Stimulated activated CD4-positive, alpha-beta T cell treated with anti-CD3 and anti-CD28 coated beads, Interleukin-1b, Interleukin-23, amount 100 ng/mL, for 48 hours (primary cell): Measurements from ENCODE around the gene MYOM3.
"Not testable (repeated sequence)": the region's sequence is repeated elsewhere in the genome, so short reads cannot be mapped to it uniquely, and the experiment has no call there.

Experiments used
- DNase-seq: peaks from one replicate; pipeline ENCODE4 v3.0.0-alpha.2; 2020

Gene MYOM3

DNA sequence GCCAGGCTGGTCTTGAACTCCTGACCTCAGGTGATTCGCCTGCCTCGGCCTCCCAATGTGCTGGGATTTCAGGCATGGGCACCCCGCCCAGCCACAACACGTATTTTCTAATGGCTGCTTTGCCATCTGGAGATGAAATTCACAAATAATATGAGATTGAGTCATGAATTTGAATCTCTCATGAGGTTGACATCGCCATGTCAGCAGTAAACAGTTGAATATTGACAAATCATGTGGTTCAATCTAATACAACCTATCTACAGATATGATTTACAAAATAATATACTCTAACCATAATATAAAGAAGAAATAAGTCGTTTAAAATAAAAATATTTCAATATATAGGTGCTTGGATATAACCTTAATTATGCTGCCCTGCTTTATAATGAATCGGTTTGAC, 42.1 kb downstream of the MYOM3 start:
- DNase-seq = no peak

DNA sequence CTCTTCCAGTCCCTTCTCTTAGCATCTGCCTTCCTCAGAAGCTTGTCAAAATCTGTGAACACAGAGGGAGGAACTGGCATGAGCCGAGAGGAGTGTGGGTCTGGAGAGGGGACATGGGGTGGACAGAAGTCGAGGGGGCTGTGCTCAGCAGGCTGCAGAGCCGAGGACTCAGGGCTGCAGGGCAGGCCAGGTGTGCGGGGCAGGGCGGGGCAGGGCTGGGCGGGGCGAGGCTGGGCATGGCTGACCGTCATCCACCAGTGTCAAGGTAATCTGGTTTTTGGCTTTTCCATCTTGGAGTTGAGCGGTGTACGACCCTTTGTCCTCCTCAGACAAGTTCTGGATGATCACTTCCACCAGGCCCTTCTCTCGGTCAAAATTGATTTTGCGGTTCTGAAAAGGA, 44.0 kb downstream of the MYOM3 start:
- DNase-seq = no peak

DNA sequence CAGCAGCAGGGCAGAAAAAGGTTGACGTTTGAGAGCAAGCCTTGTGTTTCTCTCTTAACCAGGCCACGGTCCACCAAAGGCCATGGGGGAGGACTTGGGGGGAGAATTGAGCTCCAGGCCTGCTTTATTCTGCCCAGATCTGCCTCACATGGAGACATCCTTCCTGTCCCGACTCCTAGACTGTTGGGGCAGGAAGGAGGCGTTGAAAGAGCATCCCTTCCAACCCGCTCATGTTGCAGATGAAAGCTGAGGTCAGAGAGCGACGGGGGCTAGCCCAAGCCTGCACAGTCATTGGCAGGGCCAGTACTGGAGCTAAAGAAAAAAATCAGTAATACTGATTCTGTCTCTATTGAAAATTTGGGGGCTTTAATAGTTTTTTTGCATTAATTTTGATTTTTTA, 46.6 kb downstream of the MYOM3 start:
- no peak for DNase-seq

DNA sequence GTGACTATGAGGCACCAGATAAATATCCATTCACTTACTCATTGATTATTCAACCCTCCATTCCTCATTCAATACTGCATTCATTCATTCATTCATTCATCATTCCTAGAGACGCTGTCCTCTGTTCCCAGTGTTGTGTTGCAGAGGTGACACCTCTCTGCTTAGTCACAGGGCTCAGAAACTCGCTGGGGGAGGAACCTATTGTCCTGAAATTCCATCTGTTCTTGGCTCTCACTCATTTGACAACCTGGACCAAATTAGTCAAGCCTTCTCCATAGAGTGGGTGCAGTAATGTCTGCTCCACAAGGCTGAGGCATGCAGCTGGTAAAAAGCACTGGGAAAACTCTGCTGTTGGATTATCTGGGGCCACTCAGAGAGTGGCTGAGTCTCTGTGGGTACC, 49.7 kb downstream of the MYOM3 start:
- no peak for DNase-seq

DNA sequence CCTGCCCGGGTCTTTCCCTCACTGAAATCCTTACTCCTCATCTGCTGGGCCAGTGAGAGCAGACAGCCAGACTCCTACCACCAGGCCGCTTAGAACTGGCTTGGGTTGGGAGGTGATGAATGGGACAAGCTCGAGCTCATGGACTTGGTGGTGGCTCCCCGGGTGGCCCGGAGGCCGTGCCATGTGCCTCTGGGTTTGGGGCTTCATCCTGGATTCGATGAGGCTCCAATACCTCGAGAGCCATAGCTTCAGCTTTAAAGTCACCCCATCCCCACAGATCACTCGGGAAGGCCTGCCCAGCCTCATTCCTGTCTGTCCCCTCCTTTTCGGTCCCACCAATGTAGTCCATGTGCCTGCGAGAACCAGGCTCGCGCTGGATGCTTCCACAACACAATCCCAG, 51.5 kb downstream of the MYOM3 start:
- no peak for DNase-seq

DNA sequence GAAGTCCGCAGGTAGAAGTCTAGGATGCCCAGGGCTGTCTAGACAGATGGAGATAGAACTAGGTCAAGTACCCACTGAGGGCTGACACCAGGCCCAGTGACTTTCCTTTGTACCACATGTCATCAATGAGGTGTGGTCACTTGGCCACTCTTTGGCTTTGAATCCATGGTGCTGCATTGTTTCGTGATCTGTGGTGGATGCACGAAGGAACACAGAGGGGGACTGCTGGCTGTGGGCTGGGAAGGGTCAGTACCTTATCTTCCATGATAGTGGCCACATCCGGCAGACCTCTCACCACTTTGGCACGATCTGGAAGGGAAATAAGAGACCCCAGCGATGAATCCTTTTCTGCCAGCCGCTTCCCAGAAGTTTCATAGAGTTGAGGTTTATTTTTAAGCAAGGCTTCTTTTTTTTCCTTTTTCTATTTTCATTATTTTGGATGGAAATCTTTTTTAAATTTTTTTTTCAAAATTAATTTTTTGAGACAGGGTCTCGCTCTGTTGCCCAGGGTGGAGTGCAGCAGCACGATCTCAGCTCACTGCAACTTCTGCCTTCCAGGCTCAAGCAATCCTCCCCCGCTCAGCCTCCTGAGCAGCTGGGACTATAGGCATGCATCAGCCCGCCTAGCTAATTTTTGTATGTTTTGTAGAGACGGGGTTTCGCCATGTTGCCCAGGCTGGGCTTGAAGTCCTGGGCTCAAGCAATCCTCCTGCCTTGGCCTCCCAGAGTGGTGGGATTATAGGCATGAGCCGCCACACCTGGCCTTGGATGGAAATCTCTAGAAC, 53.1 kb downstream of the MYOM3 start:
- no peak for DNase-seq

DNA sequence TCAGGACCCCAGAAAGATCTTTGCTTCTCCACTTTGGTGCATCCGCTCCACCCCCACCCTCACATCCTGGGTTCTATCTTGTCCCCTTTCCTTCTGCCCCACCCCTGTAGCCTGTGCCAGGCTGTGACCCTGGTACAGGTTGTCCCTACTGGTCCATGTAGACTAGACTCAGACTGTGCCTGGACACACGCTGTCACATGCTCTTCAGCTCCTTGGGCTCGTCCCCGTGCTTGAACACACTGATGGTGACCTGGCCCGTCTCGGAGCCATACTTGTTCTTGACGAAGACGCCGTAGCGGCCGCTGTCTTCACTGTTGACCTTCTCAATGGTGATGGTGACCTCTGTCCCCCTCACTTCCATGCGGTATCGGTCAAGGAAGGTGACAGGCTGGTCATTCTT, 54.8 kb downstream of the MYOM3 start:
- DNase-seq = no peak

DNA sequence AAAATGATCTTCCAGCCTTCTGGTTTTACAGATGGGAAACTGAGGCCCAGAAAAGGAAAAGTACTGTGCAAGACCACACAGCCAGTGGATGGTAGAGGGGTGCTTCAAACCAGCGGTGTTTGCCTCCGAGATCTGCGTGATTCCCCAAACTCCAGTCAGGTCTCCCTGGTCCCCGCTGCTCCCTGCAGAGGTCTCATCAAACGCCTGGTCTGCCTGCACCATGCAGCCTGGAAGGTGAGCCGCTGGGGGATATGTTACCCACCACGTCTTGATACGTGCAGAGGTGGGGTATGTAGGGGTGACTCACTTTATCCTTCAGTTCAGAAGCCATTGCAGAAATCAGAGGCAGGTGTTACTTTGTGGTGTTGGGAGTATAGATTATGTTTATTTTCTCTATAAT, 56.3 kb downstream of the MYOM3 start:
- no peak for DNase-seq

DNA sequence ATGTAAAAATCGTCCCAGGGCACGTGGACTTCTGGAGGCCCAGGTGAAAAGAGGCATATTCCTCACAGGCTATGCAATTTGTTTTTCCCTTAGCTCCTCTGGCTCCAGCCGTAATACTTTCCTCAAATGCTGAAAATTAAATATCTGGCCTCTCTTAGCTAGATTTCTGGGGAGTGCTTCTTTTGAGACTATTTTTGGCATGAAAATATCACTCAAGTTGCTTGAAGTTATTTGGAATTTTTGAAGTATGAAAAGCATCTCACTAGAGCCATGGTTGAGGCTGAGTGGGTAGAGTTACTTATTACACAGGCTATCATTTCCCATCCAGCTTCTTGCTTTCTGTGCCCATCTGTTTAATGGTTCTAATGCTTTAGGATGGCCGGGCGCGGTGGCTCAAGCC, 59.7 kb downstream of the MYOM3 start:
- no peak for DNase-seq

DNA sequence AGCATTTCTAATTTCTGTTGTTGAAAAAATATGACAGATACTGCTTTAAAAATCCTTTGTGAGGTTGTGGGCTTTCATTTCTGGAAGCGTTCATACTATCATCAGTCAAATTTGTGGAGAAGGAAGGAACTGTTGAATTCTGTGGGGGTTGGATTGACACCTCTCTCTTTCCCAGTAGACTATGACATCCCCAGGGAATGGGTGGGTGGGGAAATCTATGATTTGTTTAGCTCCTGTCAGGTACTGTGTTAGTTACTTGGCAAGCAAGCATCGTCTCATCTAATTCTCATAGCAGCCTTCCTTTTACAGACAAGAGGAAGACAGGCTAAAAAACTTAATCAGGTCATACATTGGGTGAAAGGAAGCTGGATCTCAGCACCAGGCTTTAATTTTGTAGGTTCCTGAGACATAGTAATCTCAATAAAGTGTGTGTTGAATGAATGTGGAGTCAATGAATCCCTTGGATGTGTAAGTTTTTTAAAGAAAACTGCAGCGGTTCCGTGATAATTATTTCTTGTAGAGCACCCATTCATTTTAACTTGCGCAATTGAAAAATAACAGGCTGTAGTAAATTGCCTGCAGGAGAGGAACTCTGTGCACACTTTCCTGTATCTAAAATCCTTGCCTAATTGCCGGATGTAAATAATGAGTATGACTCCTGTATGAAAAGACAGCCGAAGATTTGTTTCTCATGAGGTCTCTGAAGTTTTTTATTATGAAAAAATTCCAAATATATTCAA, 60.6 kb downstream of the MYOM3 start:
- DNase-seq = no peak

DNA sequence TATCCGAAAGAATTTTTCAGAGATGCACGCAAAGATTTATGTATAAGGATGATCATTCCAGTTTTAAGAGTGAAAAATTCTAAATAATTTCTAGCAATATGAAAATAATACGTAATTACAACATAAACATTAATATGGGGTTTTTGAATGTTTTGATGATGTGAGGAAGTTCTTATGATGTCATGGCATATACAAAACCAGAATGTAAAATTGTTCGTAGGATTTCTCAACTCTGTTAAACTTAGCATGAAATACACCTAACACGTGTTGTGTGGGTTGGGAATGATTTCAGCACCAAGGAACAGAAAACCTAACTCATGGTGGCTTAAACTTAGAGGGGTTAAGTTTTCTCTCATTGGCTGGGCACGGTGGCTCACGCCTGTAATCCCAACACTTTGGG, 62.2 kb downstream of the MYOM3 start:
- no peak for DNase-seq

DNA sequence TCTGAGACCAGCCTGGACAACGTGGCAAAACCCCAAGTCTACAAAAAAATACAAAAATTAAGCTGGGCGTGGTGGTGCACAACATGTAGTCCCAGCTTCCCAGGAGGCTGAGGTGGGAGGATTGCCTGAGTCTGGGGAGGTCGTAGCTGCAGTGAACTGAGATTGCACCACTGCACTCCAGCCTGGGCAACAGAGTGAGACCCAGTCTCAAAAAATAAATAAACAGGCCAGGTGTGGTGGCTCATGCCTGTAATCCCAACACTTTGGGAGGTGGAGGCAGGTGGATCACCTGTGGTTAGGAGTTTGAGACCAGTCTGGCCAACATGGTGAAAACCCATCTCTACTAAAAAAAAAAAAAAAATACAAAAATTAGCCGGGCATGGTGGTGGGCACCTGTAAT, 63.0 kb downstream of the MYOM3 start:
- not testable (repeated sequence) for DNase-seq

DNA sequence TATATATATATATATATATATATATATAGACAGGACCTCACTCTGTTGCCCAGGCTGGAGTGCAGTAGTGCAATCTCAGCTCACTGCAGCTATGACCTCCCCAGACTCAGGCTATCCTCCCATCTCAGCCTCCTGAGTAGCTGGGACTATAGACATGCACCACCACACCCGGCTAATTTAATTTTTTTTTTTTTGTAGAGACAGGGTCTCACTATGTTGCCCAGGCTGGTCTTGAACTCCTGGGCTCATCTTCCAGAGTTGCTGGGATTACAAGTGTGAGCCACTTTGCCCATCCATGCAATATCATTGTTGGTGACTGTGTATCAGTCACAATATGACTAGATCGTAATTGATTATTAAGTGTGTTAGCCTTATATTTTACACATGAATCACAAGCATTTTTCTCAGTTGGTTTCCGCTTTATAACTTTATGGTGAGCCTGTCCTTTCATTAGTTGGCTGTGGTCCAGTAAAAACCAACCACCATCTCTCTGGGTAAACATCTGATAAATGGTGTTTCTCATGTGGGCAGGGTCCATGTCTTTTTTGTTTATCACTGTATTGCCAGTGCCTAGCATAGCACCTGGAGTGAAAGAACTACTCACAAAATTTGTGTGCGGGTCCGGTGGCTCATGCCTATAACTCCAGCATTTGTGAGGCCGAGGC, 63.6 kb downstream of the MYOM3 start:
- no peak for DNase-seq

DNA sequence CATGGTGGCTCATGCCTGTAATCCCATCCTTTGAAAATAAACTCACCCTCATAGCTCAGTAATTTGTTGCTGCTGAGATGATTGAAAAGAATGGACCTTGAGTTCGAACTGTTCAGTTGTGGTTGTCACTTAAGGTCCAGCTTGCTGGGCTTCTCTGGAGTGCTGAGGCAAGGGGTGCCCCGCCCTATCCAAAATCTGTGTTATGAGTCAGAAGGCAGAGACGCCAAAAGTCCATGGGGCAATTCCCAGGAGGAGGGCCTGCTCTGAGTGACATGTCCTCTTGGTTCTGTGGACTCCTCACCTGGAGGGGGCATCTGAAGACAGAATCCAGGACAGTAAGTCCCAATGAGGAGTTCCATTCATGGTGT, 64.8 kb downstream of the MYOM3 start:
- no peak for DNase-seq

DNA sequence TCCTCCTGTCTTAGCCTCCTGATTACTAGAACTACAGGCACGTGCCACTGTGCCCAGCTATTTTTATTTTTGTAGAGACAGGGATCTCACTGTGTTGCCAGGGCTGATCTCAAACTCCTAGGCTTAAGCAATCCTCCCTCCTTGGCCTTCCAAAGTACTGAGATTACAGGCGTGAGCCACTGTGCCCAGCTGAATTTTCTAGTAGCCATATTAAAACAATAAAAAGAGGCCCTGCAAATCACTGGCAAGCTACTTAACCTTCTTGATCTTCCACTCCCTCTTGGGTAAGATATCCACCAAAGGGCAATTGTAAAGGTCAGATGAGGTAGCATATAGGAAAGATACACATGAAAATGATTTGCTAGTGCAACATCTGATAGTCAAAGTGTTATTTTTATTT, 66.2 kb downstream of the MYOM3 start:
- DNase-seq = no peak

DNA sequence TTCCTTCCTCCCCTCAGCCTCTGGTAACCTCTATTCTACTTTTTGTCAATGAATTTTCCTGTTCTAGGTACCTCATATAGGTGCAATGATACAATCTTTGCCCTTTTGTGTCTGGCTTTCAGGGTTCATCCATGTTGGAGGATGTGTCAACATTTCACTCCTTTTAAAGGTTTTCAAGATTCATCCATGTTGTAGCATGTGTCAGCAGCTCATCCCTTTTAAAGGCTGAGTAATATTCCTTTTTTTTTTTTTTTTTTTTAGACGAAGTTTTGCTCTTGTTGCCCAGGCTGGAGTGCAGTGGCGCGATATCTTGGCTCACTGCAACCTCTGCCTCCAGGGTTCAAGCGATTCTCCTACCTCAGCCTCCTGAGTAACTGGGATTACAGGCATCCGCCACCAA, 67.3 kb downstream of the MYOM3 start:
- not testable (repeated sequence) for DNase-seq

DNA sequence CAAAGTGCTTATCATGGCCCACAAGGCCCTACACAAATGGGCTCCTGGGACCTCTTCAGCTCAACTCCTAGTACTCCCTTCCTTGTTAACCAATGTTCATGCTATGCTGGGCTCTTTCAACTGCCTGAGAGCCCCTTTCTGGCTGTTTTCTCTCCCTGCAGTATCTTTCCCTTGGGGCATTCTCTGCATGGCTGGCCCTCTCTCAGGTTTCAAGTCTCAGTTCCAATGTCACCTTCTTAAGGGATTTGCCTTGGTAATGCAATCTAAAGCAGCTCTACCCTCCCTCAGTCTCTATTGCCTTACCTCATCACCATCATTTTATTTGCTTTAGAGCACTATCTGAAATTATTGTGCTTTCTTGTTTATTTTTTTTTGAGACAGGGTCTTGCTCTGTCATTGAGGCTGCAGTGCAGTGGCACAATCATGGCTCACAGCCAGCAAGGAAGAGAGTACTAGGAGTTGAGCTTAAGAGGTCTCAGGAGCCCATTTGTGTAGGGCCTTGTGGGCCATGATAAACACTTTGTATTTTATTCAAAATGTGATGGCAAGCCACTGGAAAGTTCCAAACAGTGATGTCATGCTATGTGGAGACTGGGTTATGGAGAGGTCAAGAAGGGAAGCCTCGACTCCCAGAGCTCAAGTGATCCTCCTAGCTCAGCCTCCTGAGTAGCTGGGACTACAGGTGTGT, 68.4 kb downstream of the MYOM3 start:
- DNase-seq = no peak

DNA sequence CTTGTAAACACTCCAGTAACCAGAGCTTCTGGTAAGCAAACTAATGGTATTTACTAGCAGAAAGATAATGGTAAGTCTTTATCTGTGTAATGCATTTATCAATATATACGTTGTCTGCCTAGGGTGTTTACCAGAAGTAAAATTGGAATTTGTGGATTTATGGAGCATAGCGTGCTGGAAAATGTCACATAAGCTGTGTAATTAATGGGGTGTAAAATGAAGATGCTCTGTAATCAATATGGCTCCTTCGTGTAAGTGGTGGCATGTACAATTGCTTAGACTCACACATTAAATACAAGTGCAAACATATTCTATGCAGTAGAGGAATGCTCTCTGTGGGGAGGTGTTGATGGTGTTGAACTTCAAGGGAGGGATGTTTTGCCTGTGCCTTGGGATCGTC, 69.6 kb downstream of the MYOM3 start:
- DNase-seq = no peak

DNA sequence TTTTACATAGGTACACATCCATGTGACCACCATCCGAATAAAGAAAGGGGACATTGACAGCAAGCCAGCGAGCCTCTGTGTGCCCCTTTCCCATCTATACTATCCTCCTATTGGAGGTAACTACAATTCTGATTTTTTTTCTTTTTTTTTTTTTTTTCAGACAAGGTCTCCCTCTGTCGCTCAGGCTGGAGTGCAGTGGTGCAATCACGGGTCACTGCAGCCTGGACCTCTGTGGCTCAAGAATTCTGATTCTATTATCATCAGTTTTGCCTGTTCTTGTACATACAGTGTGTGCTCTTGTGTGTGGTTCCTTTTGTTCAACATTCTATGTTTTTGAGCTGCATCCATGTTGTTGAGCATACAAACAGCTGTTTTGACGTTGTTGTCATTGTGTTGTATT, 75.8 kb downstream of the MYOM3 start:
- DNase-seq = no peak

DNA sequence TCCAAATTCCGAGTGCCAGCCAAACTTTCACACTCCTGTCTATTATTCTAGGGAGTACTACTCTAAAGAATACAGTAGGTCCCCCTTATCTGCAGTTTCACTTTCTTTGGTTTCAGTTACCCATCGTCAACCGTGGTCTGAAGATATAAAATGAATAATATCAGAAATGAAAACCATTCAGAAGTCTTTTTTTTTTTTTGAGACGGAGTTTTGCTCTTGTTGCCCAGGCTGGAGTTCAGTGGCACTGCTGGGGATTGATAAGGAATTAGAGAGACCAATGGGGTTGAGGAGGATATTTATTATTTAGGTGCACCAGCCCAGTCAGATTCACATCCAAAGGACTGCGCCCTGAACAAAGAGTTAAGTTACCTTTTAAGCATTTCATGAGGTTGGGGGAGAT, 79.0 kb downstream of the MYOM3 start:
- DNase-seq = no peak

DNA sequence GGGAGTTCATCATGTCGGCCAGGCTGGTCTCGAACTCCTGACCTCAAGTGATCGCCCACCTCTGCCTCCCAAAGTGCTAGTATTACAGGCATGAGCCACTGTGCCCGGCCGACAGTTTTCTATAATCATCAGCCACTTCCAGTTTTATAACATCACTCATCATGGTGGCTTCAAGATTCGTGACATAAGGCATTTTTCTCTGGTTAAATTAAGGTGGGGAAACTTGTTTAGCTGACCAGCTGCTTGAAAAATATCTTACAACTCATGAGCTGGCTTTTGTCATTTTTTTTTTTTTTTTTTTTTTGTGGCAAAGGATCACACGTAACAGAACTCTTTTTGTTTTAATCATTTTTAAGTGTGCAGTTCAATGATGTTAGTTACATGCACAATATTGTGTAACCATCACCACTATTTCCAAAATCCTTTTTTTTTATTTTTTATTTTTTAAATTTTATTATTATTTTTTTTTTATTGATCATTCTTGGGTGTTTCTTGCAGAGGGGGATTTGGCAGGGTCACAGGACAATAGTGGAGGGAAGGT, 80.9 kb downstream of the MYOM3 start:
- DNase-seq = not testable (repeated sequence)

DNA sequence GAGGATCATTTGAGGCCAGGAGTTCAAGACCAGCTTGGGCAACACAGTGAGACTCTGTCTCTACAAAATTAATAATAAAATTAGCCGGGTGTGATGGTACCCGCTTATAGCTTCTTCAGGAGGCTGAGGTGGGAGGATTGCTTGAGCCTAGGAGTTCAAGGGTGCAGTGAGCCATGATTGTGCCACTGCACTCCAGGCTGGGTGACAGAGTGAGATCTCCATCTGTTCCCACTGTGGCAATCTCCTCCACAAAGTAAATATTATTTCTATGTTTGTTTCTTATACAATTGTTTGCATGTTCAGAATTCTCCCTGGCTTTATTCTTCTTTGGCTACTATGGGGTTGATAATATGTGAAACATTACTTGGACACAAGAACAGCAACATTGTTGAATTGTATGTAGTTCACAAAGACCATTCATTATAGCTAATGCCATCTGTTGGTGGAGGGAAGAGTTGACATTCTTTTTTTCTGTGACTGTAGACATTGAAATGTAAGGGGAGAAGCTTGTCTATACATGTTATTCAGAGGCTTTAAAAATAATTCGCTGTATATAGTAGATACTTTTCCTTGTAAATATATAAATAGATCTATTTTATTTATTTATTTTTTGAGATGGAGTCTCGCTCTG, 84.0 kb downstream of the MYOM3 start:
- no peak for DNase-seq
